ENCODE measurements around the gene NPY2R.

NPY2R gene

DNA sequence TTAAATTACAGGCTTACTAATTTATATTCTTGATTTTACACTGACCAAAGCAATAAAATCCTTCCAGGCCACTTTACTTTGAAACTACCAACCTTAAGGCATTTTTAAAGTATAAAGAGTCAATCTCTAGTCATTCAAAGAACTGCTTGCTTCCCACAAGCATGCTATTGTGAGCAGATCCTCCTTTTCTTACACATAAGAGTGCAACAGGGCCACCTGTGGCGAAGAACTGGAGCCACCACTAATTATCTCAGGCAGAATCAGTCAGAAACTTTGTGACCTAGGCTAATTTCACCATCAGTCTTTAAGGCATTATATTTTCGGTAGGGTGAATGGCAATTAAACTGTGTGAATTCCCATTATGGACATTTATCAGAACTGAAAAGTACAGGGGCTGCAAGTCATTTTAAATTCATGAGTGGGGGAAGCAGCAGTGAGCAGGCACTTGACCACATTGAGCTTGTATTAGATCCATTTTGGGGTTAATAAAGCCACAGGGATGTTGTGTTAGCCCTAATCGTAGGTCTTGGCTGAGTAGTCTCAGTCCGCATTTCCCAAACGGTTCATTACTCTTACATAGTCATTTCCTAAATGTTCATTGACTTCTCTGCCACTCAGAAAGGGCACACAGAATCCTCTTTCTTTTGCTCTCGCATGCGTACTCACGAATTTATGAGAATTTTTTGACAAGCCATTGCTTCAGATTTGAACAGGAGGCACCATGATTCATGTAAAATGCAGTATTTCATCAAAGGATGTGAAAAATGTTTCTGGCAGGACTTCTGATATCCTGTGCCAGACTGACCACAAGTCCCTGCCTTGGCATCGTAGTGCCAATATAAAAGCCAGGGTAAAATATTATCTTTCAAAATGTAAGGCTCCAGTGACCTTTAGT, 39.8 kb downstream of the NPY2R start:
- no peaks in the 10 kb centered on the region for H3K9me3 ChIP-seq (ENCODE audit: control insufficient read depth, insufficient read depth, low read length)
- WGBS (ENCODE audit: insufficient coverage, insufficient read length) = no CpG with 5 or more reads among the region's 9 CpGs

DNA sequence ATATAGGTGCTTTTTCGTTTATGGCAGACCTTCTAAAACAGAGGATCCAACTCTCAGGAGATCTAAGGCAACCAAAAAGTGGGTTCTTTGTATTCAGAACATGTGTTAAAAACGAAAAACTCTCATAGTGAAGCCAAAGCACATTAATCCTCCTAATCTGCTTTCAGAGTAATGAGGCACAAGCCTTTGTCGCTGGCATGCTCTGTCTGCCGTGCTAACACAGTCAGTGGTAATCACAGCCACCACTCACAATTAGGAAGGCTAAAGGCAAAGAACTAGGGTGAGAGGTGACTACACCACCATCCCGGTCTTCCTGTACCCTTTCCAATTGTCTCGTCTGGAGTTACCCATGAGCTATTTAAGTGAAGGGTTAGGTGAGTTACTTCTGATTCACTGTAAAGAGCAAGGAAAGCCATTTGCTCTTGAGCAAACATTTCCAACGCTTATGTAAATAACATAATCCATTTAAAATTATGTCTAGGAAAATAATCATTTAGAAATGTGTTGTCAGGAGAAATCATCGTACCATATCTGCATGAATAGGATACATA, 40.7 kb downstream of the NPY2R start:
- Histone ChIP-seq H3K36me3 (ENCODE audit: control insufficient read depth, insufficient read depth, low read length) (no peaks in the 10 kb centered on the region), H3K27me3 (ENCODE audit: control insufficient read depth, insufficient read depth, low read length) (no peaks in the 10 kb centered on the region), H3K4me3 (ENCODE audit: low read length) (no peak overlapping the region), H3K4me1 (ENCODE audit: control insufficient read depth, insufficient read depth, low read length) (no peaks in the 10 kb centered on the region), H3K27ac (ENCODE audit: low read length) (no peak overlapping the region), H3K9me3 (ENCODE audit: control insufficient read depth, insufficient read depth, low read length) (no peaks in the 10 kb centered on the region)
- WGBS (ENCODE audit: insufficient coverage, insufficient read length) = no CpG with 5 or more reads among the region's 8 CpGs
- DNase-seq (ENCODE audit: low read depth, low spot score) = no peak

More for the DNA sequence above, 39.8 kb downstream of the NPY2R start:
- Histone ChIP-seq H3K4me3 (ENCODE audit: low read length) (no peak overlapping the region), H3K36me3 (ENCODE audit: control insufficient read depth, insufficient read depth, low read length) (no peaks in the 10 kb centered on the region), H3K27me3 (ENCODE audit: control insufficient read depth, insufficient read depth, low read length) (no peaks in the 10 kb centered on the region), H3K4me1 (ENCODE audit: control insufficient read depth, insufficient read depth, low read length) (no peaks in the 10 kb centered on the region), H3K27ac (ENCODE audit: low read length) (no peak overlapping the region)
- no peak for DNase-seq (ENCODE audit: low read depth, low spot score)

DNA sequence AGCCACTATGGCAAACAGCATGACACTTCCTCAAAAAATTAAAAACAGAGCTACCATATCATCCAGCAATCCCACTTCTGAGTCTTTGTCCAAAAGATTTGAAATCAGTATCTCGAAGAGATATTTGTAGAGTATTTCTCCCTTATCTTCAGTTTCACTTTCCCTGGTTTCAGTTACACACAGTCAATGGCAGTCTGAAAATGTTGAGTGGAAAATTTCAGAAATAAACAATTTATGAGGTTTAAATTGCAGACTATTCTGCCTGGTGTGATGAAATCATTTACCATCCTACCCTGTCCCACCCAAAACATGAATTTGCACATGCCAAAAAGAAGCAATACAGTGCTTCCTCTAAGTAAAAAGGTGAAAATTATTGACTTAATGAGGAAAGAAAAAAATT, 43.9 kb downstream of the NPY2R start:
- H3K4me3 ChIP-seq (ENCODE audit: low read length) = no peak overlapping the region
- WGBS (ENCODE audit: insufficient coverage, insufficient read length) = no CpG with 5 or more reads among the region's 1 CpG
- H3K4me1 ChIP-seq (ENCODE audit: control insufficient read depth, insufficient read depth, low read length) = no peaks in the 10 kb centered on the region
- H3K27ac ChIP-seq (ENCODE audit: low read length) = no peak overlapping the region
- DNase-seq (ENCODE audit: low read depth, low spot score) = no peak
- H3K27me3 ChIP-seq (ENCODE audit: control insufficient read depth, insufficient read depth, low read length) = no peaks in the 10 kb centered on the region
- H3K36me3 ChIP-seq (ENCODE audit: control insufficient read depth, insufficient read depth, low read length) = no peaks in the 10 kb centered on the region
- no peaks in the 10 kb centered on the region for H3K9me3 ChIP-seq (ENCODE audit: control insufficient read depth, insufficient read depth, low read length)

DNA sequence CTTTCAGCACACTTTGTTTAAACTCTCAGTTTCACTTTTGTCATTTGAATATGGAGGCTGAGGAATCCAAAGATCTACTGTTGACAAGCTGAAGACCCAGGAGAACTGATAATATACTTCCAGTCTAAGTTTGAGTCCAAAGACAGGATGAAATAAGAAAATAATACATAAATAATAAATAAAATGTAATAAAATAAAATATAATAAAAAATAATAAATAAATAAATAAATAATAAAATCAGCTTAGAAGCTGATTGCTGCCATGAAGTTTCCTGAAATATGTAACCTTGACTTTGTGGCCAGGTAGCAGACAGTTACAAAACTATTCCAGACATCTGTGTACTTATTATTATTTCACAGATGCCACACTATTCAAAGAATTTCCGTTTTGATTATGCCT, 55.0 kb downstream of the NPY2R start:
- WGBS (ENCODE audit: insufficient coverage, insufficient read length) = no CpG with 5 or more reads among the region's 1 CpG
- no peaks in the 10 kb centered on the region for H3K4me1 ChIP-seq (ENCODE audit: control insufficient read depth, insufficient read depth, low read length)

DNA sequence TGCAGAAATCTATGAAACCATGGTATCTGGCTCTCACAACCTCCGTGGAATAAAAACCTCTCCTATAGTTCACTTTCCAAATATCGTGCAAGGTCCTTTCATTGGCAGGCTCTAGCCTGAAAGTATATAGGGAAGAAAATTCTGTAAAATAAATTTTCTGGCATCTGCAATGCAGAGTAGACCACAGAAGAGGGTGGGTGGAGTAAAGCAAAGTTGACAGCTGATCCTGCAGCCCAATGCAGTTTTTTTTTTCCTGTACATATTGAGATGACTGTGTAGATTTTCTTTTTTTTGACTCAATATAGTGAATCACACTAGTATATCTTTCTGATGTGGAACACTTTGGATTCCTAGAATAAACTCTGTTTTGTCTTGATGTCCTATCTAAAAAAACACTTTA, 56.7 kb downstream of the NPY2R start:
- Histone ChIP-seq H3K9me3 (ENCODE audit: control insufficient read depth, insufficient read depth, low read length) (no peaks in the 10 kb centered on the region), H3K27me3 (ENCODE audit: control insufficient read depth, insufficient read depth, low read length) (no peaks in the 10 kb centered on the region), H3K27ac (ENCODE audit: low read length) (no peak overlapping the region), H3K36me3 (ENCODE audit: control insufficient read depth, insufficient read depth, low read length) (no peaks in the 10 kb centered on the region), H3K4me3 (ENCODE audit: low read length) (no peak overlapping the region), H3K4me1 (ENCODE audit: control insufficient read depth, insufficient read depth, low read length) (no peaks in the 10 kb centered on the region)
- no peak for DNase-seq (ENCODE audit: low read depth, low spot score)
- WGBS (ENCODE audit: insufficient coverage, insufficient read length) = no CpG with 5 or more reads among the region's 2 CpGs

More for the DNA sequence above, 55.0 kb downstream of the NPY2R start:
- no peak for DNase-seq (ENCODE audit: low read depth, low spot score)
- H3K27ac ChIP-seq (ENCODE audit: low read length) = no peak overlapping the region
- H3K9me3 ChIP-seq (ENCODE audit: control insufficient read depth, insufficient read depth, low read length) = no peaks in the 10 kb centered on the region
- no peaks in the 10 kb centered on the region for H3K27me3 ChIP-seq (ENCODE audit: control insufficient read depth, insufficient read depth, low read length)
- H3K36me3 ChIP-seq (ENCODE audit: control insufficient read depth, insufficient read depth, low read length) = no peaks in the 10 kb centered on the region
- no peak overlapping the region for H3K4me3 ChIP-seq (ENCODE audit: low read length)

All from iPS DF 6.9 (cell line).